ENCODE measurements around the gene WDCP.
A peak's percentile ranks its signal among the peaks of the same experiment; 100 is the strongest.
"Not testable (repeated sequence)": the region's sequence is repeated elsewhere in the genome, so short reads cannot be mapped to it uniquely, and the experiment has no call there.

WDCP gene
- total RNA-seq, result 1.9 to 10.5 reads per million in 2 donors

- peak; percentile 82 to 99 (median 92) for DNase-seq
Observed at GRCh38 chr2:24046930-24047702, at the start of gene WDCP. Gene WDCP, minus strand, starts transcription at chr2:24047391. Its CDS starts 7,897 bp downstream, at chr2:24039494.

GRCh38 chr2:24095171-24095677, 48.0 kb upstream of the WDCP start:
- not testable (repeated sequence) for DNase-seq

GRCh38 chr2:24093270-24093669, 46.1 kb upstream of the WDCP start:
- not testable (repeated sequence) for DNase-seq

- no peak for DNase-seq
Observed at GRCh38 chr2:24088821-24089359, 41.7 kb upstream of the WDCP start.

GRCh38 chr2:24087032-24087431, 39.8 kb upstream of the WDCP start:
- DNase-seq, result no peak

- no peak for DNase-seq
Observed at GRCh38 chr2:24086241-24086640, 39.0 kb upstream of the WDCP start.

GRCh38 chr2:24085200-24085489, 38.0 kb upstream of the WDCP start:
- no peak for DNase-seq

GRCh38 chr2:24084386-24085199, 37.4 kb upstream of the WDCP start, which contains the start of gene TP53I3:
Gene TP53I3, minus strand, starts transcription at chr2:24084834. Its CDS starts 508 bp downstream, at chr2:24084326.
- DNase-seq, result peak; percentile 68 to 82 (median 73)

GRCh38 chr2:24083567-24084385, 36.6 kb upstream of the WDCP start:
- DNase-seq, result peak in 1 of 5 experiments; percentile 87

GRCh38 chr2:24082787-24083566, 35.8 kb upstream of the WDCP start:
- no peak for DNase-seq

GRCh38 chr2:24080701-24081100, 33.5 kb upstream of the WDCP start:
- DNase-seq, result no peak

GRCh38 chr2:24077879-24078278, 30.7 kb upstream of the WDCP start:
- no peak for DNase-seq

GRCh38 chr2:24077535-24077877, 30.3 kb upstream of the WDCP start:
- no peak for DNase-seq

GRCh38 chr2:24076849-24077534, 29.8 kb upstream of the WDCP start:
- no peak for DNase-seq

GRCh38 chr2:24075915-24076848, 29.0 kb upstream of the WDCP start, which contains the start of gene SF3B6:
Gene SF3B6, minus strand, starts transcription at chr2:24076326. Its CDS starts 97 bp downstream, at chr2:24076229.
- DNase-seq, result peak; percentile 99 to 100 (median 99)

- DNase-seq, result no peak
Observed at GRCh38 chr2:24075259-24075658, 28.1 kb upstream of the WDCP start.

- DNase-seq, result no peak
Observed at GRCh38 chr2:24073816-24074215, 26.6 kb upstream of the WDCP start.

- no peak for DNase-seq
Observed at GRCh38 chr2:24072259-24072658, 25.1 kb upstream of the WDCP start.

- no peak for DNase-seq
Observed at GRCh38 chr2:24065341-24065740, 18.1 kb upstream of the WDCP start.

All from T-helper 2 cell (primary cell).